AG09309 (cell line): ENCODE data around the gene P3H1.

Experiments used
- DNase-seq: peaks from one replicate; pipeline ENCODE4 v3.0.0-alpha.2; 2010; ENCODE audit warnings: low read depth
- H3K4me3 ChIP-seq: 2 replicates; pipeline ENCODE4 v1.5.1; 2011; ENCODE audit warnings: mild to moderate bottlenecking, low read depth, low read length, moderate library complexity; ENCODE audit not compliant: control insufficient read depth
- CTCF ChIP-seq: IDR thresholded peaks from 2 replicates; pipeline ENCODE4 v1.5.1; 2011; ENCODE audit warnings: mild to moderate bottlenecking, low read depth, low read length, inconsistent platforms; ENCODE audit not compliant: insufficient read depth, control insufficient read depth; ENCODE audit errors: missing control alignments

P3H1 gene

GRCh38 chr1:42736571-42737200, 30.1 kb downstream of the P3H1 start:
- TF ChIP-seq CTCF, result no peak
- DNase-seq, result no peak
- H3K4me3 ChIP-seq, result no peak overlapping the region

GRCh38 chr1:42736152-42736551, 30.7 kb downstream of the P3H1 start:
- H3K4me3 ChIP-seq, result no peak overlapping the region
- TF ChIP-seq CTCF, result peak; percentile 49
- no peak for DNase-seq

- no peak for DNase-seq
- no peak for TF ChIP-seq CTCF
- H3K4me3 ChIP-seq, result no peak overlapping the region
Observed at GRCh38 chr1:42735477-42736105, 31.2 kb downstream of the P3H1 start.

GRCh38 chr1:42735056-42735455, 31.8 kb downstream of the P3H1 start:
- H3K4me3 ChIP-seq, result no peak overlapping the region
- TF ChIP-seq CTCF, result no peak
- DNase-seq, result no peak

DNA sequence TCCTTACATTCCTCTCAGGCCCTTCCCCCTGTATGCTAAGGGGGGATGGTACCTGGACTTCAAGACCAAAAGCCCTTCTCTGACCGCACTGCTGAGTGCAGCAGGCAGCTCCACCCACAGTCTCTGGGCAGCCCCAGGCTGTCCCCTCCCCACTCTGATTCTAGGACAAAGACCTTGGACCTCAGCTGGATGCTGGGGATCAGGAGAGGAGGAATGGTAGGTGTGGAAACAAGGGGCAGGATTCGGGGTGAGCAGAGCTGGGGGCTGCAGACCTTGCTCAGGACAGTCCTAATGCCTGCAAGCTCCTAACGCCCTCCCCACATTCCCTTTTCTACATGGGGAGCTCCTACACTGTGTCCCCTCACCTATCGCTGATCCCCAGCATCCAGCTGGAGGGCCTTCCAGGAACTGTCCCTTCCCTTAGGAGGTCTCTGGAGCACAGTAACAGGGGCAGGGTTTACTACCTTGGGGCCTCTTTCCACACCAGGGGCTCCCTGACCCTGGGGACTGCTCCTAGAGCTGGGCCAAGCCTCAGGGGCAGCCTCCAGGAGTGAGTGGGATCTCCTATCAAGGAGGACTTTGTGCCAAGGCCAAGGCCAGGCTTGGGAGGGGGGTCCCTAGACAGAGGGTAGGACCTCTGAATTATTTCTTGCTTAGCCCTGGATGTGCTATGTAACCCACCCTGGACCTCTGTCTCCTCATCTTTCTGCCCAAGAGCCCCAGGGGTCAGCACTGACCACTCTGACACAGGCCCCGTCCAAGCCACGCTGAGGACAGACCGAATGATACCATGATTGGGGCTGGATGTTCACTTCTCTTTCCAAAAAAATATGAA, 32.4 kb downstream of the P3H1 start:
- H3K4me3 ChIP-seq, result no peak overlapping the region
- no peak for TF ChIP-seq CTCF
- DNase-seq, result no peak

DNA sequence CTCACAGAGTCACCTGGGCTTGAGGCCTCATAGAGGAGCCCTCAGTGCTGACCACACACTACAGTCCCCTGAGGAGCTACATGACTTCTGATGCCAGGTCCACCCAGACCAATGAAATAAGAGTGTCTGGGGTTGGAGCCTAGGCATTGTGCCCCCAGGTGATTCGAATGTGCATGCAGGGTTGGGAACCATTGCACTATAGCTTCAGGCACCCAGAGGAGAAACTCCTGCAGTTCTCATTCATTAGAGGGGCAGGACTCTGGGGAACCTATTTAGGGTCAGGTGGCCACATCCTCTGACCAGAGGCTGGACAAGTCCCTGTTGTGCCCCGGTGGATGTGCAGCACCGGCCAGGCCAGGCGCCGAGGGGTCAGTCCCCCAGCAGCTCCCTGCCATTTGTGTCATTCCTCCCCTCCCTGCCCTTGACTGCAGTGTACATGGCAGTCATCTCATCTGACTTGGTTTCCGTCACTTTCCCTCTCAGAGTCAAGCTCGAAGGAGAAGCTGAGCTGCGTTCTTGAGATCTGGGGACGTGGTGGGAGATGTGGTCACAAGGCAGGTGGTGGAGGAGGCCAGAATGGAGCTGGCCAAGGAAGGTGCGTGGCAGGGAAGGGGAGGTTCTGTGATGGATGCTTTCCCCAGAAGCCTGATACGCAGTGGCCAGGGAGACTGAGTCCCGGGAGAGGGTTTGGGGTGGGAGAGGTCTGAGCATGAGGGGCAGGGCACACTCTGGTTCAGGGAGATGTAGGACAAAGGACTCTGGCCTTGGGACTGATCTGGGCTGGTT, 33.2 kb downstream of the P3H1 start:
- DNase-seq, result no peak
- H3K4me3 ChIP-seq, result no peak overlapping the region
- TF ChIP-seq CTCF, result no peak
